ENCODE measurements around the gene CDCP1. TPM values are rescaled to one million over a fixed set of nuclear protein-coding genes. Genes with fewer than 3 reads are reported as not detected.
"Not testable (repeated sequence)": the region's sequence is repeated elsewhere in the genome, so short reads cannot be mapped to it uniquely, and the experiment has no call there.

CDCP1 gene
- total and polyA plus RNA-seq, 8 donors, result 0.30 to 31.4 (median 0.57) TPM

- TF ChIP-seq CTCF (IDR thresholded peaks at IDR 0.05), result no peak
- Histone ChIP-seq H3K4me3 (peak overlapping the region in 1 of 2 donors; percentile 53), H3K36me3 (no peaks in the 10 kb centered on the region), H3K9me3 (no peaks in the 10 kb centered on the region), H3K27me3 (peaks cover 14 to 42% of the 10 kb centered on the region in 2 donors), H3K27ac (peak overlapping the region in 1 of 2 donors; percentile 40), H3K4me1 (peaks cover 10 to 42% of the 10 kb centered on the region in 2 donors)
- DNase-seq (no peak), ATAC-seq (peak; percentile 5)
- intact Hi-C loops (cut with DNase I), result no loop called here
Observed at GRCh38 chr3:45143673-45144671, 2.2 kb downstream of the CDCP1 start.

GRCh38 chr3:45140770-45141155 lies 5.4 kb downstream of the CDCP1 start:
- H3K4me3 ChIP-seq; H3K36me3 ChIP-seq; H3K9me3 ChIP-seq; ATAC-seq; intact Hi-C loops (cut with DNase I); DNase-seq: not testable (repeated sequence)
- peaks cover 13 to 59% of the 10 kb centered on the region in 2 donors for H3K4me1 ChIP-seq
- peak overlapping the region in 1 of 2 donors; percentile 13 for H3K27ac ChIP-seq
- H3K27me3 ChIP-seq, result peaks cover 5 to 14% of the 10 kb centered on the region in 2 donors

- TF ChIP-seq CTCF (IDR thresholded peaks at IDR 0.05), result no peak
- Histone ChIP-seq H3K27ac (peak overlapping the region in 1 of 2 donors; percentile 13), H3K4me1 (peaks cover 13 to 59% of the 10 kb centered on the region in 2 donors), H3K36me3 (no peaks in the 10 kb centered on the region), H3K4me3 (no peak overlapping the region), H3K27me3 (peaks cover under 1 to 9% of the 10 kb centered on the region in 2 donors), H3K9me3 (no peaks in the 10 kb centered on the region)
- DNase-seq (peak in 1 of 4 donors; percentile 54), ATAC-seq (peak; percentile 30)
- intact Hi-C loops (cut with DNase I), result no loop called here
Observed at GRCh38 chr3:45140141-45140769, 5.9 kb downstream of the CDCP1 start.

- Histone ChIP-seq H3K4me1 (peaks cover 13 to 59% of the 10 kb centered on the region in 2 donors), H3K27ac (peak overlapping the region; percentile 50 to 66), H3K4me3 (no peak overlapping the region), H3K9me3 (no peaks in the 10 kb centered on the region), H3K27me3 (peaks cover 0 to 2% of the 10 kb centered on the region in 2 donors), H3K36me3 (no peaks in the 10 kb centered on the region)
- no peak for TF ChIP-seq CTCF (IDR thresholded peaks at IDR 0.05)
- ATAC-seq, result peak; percentile 5
- DNase-seq, result no peak
- intact Hi-C loops (cut with DNase I), result no loop called here
Observed at GRCh38 chr3:45139372-45140140, 6.6 kb downstream of the CDCP1 start.

- Histone ChIP-seq H3K27me3 (no peaks in the 10 kb centered on the region), H3K4me3 (no peak overlapping the region), H3K36me3 (no peaks in the 10 kb centered on the region), H3K4me1 (peaks cover 13 to 56% of the 10 kb centered on the region in 2 donors), H3K9me3 (no peaks in the 10 kb centered on the region), H3K27ac (no peak overlapping the region)
- DNase-seq, result no peak
- intact Hi-C loops (cut with DNase I), result no loop called here
- no peak for TF ChIP-seq CTCF (IDR thresholded peaks at IDR 0.05)
- ATAC-seq, result peak; percentile 16
Observed at GRCh38 chr3:45137656-45138181, 8.5 kb downstream of the CDCP1 start.
